Measurements from ENCODE around the gene KRTAP12-3. TPM values are rescaled to one million over a fixed set of nuclear protein-coding genes. Genes with fewer than 3 reads are reported as not detected.
"Not testable (repeated sequence)": the region's sequence is repeated elsewhere in the genome, so short reads cannot be mapped to it uniquely, and the experiment has no call there.

KRTAP12-3 gene
- total and polyA plus RNA-seq, 10 of the 15 experiments (the other 5 are each of a cell fraction or from before 2014, with no cell fraction given), result not detected

DNA sequence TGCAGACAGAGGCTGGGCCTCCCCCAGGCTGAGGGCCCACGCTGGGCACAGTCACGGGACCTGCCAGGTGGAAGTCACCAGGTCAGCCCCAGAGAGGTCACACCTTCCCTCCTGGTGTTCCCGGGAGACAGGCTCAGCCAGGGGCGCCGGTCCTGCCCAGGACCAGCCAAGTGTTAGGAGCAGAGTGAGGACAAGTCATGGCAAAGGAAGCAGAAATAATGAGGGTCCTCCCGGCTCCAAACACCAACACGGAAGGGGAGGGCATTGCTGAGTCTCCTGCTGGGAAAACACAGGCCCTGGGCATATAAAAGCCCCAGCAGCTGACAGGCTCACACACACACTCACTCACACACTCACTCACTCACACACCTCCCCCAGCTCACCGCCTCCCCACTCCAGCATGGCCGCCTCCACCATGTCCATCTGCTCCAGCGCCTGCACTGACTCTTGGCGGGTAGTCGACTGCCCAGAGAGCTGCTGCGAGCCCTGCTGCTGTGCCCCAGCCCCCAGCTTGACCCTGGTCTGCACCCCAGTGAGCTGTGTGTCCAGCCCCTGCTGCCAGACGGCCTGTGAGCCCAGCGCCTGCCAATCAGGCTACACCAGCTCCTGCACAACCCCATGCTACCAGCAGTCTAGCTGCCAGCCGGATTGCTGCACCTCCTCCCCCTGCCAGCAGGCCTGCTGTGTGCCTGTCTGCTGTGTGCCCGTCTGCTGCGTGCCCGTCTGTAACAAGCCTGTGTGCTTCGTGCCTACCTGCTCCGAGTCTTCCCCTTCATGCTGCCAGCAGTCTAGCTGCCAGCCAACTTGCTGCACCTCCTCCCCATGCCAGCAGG, 20.5 kb upstream of the KRTAP12-3 start, which contains the start of gene KRTAP10-10:
Gene KRTAP10-10, plus strand, starts transcription at position 339 of the 833 bp plus-strand sequence. Its CDS starts 62 bp downstream, at position 401.
- Histone ChIP-seq H4K20me1 (ENCODE audit: control insufficient read depth, insufficient read depth) (no peaks in the 10 kb centered on the region), H3K9me3 (replicated peaks; ENCODE audit: control insufficient read depth, insufficient read depth, low read length) (no peaks in the 10 kb centered on the region; the same call in 2 of the 3 replicates), H3K79me2 (ENCODE audit: control insufficient read depth, insufficient read depth, low read length) (no peaks in the 10 kb centered on the region), H3K27me3 (replicated peaks in 1 of 2; ENCODE audit: control insufficient read depth in 2 of 2, insufficient read depth in 2 of 2, low read length in 1 of 2) (no peaks in the 10 kb centered on the region), H3K4me3 (no peak within 1 kb of the TSS), H3K9ac (ENCODE audit: control insufficient read depth, insufficient read depth, low read length) (no peak within 1 kb of the TSS), H3K27ac (ENCODE audit: control insufficient read depth, insufficient read depth) (no peak within 1 kb of the TSS), H3K4me1 (ENCODE audit: control insufficient read depth, insufficient read depth, low read length) (no peaks in the 10 kb centered on the region), H2AFZ (ENCODE audit: control insufficient read depth, low read depth, low read length) (no peak within 1 kb of the TSS), H3K4me2 (ENCODE audit: control insufficient read depth, insufficient read depth) (no peak within 1 kb of the TSS), H3K36me3 (ENCODE audit: control insufficient read depth in 2 of 2, insufficient read depth in 2 of 2, low read length in 1 of 2) (no peaks in the 10 kb centered on the region)
- no peak for FAIRE-seq
- ChIA-PET CTCF (no interaction called here), POLR2A (no interaction called here), RAD21 (ENCODE audit: unreplicated experiment) (no interaction called here), SMC1A (ENCODE audit: uncharacterized antibody, unreplicated experiment) (no interaction called here)
- intact Hi-C loops (cut with micrococcal nuclease; ENCODE audit: unreplicated experiment) (no loop called here), in situ Hi-C loops (cut with MboI) (no loop called here)
- no peak for DNase-seq (ENCODE audit: low read depth, low spot score)
- TF ChIP-seq CBX3 (IDR thresholded peaks at IDR 0.05; ENCODE audit: borderline replicate concordance, low read depth) (no peak), MTA3 (IDR thresholded peaks at IDR 0.05; ENCODE audit: borderline replicate concordance, low read length) (no peak), ZNF384 (IDR thresholded peaks at IDR 0.05; ENCODE audit: borderline replicate concordance, low read depth, low read length) (no peak), RELA (IDR thresholded peaks at IDR 0.05; ENCODE audit: borderline replicate concordance, partially characterized antibody) (no peak), CHD4 (IDR thresholded peaks at IDR 0.05) (no peak), POLR2A (IDR thresholded peaks at IDR 0.05; ENCODE audit: low read depth, low read length) (no peak)
- TF ChIP-seq, protein P1, sequence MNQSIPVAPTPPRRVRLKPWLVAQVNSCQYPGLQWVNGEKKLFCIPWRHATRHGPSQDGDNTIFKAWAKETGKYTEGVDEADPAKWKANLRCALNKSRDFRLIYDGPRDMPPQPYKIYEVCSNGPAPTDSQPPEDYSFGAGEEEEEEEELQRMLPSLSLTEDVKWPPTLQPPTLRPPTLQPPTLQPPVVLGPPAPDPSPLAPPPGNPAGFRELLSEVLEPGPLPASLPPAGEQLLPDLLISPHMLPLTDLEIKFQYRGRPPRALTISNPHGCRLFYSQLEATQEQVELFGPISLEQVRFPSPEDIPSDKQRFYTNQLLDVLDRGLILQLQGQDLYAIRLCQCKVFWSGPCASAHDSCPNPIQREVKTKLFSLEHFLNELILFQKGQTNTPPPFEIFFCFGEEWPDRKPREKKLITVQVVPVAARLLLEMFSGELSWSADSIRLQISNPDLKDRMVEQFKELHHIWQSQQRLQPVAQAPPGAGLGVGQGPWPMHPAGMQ (IDR thresholded peaks at IDR 0.05; ENCODE audit: borderline replicate concordance), result no peak
- 37% methylated on average over 21 of the region's 21 CpGs for WGBS (ENCODE audit: insufficient coverage, insufficient replicate concordance, low lambda C conversion rate, missing lambda C conversion rate)
- no TSS peak for BruUV-seq (replicated peaks)
- no peak for ATAC-seq

DNA sequence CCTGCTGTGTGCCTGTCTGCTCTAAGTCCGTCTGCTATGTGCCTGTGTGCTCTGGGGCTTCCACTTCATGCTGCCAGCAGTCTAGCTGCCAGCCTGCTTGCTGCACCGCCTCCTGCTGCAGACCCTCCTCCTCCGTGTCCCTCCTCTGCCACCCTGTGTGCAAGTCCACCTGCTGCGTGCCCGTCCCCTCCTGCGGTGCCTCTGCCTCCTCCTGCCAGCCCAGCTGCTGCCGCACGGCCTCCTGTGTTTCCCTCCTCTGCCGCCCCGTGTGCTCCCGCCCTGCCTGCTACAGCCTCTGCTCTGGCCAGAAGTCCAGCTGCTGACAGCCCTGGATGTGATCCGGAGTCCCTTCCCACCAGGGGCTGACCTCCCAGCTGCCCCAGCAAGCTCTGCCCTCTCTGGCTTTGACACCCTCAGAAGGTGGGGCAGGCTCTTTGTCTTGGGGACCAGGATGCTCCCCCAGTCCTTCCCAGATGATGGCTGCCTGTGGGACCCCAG, 19.8 kb upstream of the KRTAP12-3 start:
- in situ Hi-C loops (cut with MboI); H4K20me1 ChIP-seq (ENCODE audit: control insufficient read depth, insufficient read depth); H3K9me3 ChIP-seq (replicated peaks; ENCODE audit: control insufficient read depth, insufficient read depth, low read length); H3K4me1 ChIP-seq (ENCODE audit: control insufficient read depth, insufficient read depth, low read length); BruUV-seq (replicated peaks); RAD21 ChIA-PET (ENCODE audit: unreplicated experiment); H3K4me3 ChIP-seq; DNase-seq (ENCODE audit: low read depth, low spot score); H3K36me3 ChIP-seq (ENCODE audit: control insufficient read depth in 2 of 2, insufficient read depth in 2 of 2, low read length in 1 of 2); SMC1A ChIA-PET (ENCODE audit: uncharacterized antibody, unreplicated experiment); POLR2A ChIA-PET; CTCF ChIA-PET; intact Hi-C loops (cut with micrococcal nuclease; ENCODE audit: unreplicated experiment); FAIRE-seq; H3K4me2 ChIP-seq (ENCODE audit: control insufficient read depth, insufficient read depth); H3K27me3 ChIP-seq (replicated peaks in 1 of 2; ENCODE audit: control insufficient read depth in 2 of 2, insufficient read depth in 2 of 2, low read length in 1 of 2); H3K79me2 ChIP-seq (ENCODE audit: control insufficient read depth, insufficient read depth, low read length); H2AFZ ChIP-seq (ENCODE audit: control insufficient read depth, low read depth, low read length); H3K27ac ChIP-seq (ENCODE audit: control insufficient read depth, insufficient read depth); H3K9ac ChIP-seq (ENCODE audit: control insufficient read depth, insufficient read depth, low read length); ATAC-seq: not testable (repeated sequence)
- 43% methylated on average over 5 of the region's 12 CpGs for WGBS (ENCODE audit: insufficient coverage, insufficient replicate concordance, low lambda C conversion rate, missing lambda C conversion rate)

DNA sequence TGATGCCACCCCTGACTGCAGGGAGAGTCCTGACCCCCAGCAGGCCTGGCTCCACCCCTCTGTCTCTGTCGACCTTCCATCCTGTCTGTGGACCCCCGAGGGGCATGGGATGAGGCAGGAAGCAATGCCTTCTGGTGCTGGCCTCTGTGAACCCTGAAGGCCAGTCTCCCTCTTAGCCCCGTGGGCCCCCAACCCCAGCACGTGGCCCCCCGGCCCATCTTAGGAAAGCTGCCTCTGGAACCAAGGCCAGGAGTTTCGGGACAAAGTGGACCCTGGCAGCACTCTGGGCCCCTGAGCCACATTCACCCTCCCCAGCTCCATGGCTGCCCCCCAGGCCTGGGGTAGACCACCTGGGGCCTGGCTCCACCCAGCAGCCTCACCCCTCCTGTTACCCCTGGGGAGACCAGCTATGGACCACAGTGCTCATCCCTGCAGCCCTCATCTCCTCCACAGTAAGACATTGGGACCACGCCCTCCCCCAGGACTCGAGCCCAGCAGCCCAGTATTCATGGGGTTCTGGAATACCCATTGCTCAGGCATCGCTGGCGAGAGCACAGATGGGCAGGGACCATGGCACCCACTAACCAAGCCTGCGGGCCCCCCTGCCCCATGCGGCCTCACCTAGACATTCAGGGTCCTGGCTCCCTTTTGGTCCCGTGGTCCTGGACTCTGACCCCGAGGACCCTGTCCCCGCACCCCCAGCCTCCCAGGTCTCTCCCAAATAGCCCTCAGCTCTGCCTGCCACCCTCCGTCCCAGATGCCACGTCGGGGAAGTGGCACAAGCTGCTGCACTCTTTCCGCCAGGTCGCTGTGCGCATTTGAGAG, 19.0 kb upstream of the KRTAP12-3 start:
- H3K4me2 ChIP-seq (ENCODE audit: control insufficient read depth, insufficient read depth); DNase-seq (ENCODE audit: low read depth, low spot score); H3K36me3 ChIP-seq (ENCODE audit: control insufficient read depth in 2 of 2, insufficient read depth in 2 of 2, low read length in 1 of 2); ATAC-seq; H3K4me3 ChIP-seq; FAIRE-seq; intact Hi-C loops (cut with micrococcal nuclease; ENCODE audit: unreplicated experiment); H4K20me1 ChIP-seq (ENCODE audit: control insufficient read depth, insufficient read depth); H3K27me3 ChIP-seq (replicated peaks in 1 of 2; ENCODE audit: control insufficient read depth in 2 of 2, insufficient read depth in 2 of 2, low read length in 1 of 2); RAD21 ChIA-PET (ENCODE audit: unreplicated experiment); CTCF ChIA-PET; H3K79me2 ChIP-seq (ENCODE audit: control insufficient read depth, insufficient read depth, low read length); H3K4me1 ChIP-seq (ENCODE audit: control insufficient read depth, insufficient read depth, low read length); H3K27ac ChIP-seq (ENCODE audit: control insufficient read depth, insufficient read depth); H2AFZ ChIP-seq (ENCODE audit: control insufficient read depth, low read depth, low read length); H3K9me3 ChIP-seq (replicated peaks; ENCODE audit: control insufficient read depth, insufficient read depth, low read length); BruUV-seq (replicated peaks); POLR2A ChIA-PET; SMC1A ChIA-PET (ENCODE audit: uncharacterized antibody, unreplicated experiment); H3K9ac ChIP-seq (ENCODE audit: control insufficient read depth, insufficient read depth, low read length); in situ Hi-C loops (cut with MboI): not testable (repeated sequence)
- 35% methylated on average over 21 of the region's 21 CpGs for WGBS (ENCODE audit: insufficient coverage, insufficient replicate concordance, low lambda C conversion rate, missing lambda C conversion rate)
